Peyer's patch (tissue), 4 donors: ENCODE data around the gene TMEM86B. TPM values are rescaled to one million over a fixed set of nuclear protein-coding genes. Genes with fewer than 3 reads are reported as not detected.
A peak's percentile ranks its signal among the peaks of the same experiment; 100 is the strongest.

Experiments used
- DNase-seq, 3 donors: peaks; one replicate each; pipeline ENCODE4 v3.0.0-alpha.2; 2017 to 2019
- H3K27ac ChIP-seq, 4 donors: fragments of 200-600 bp; sonication (generic); one replicate each; pipeline ENCODE4 v1.5.1; 2016 to 2019
- H3K27me3 ChIP-seq, 2 donors: fragments of 200-600 bp; sonication (generic); one replicate each; pipeline ENCODE4 v1.5.1; 2019
- H3K36me3 ChIP-seq, 3 donors: fragments of 200-600 bp; sonication (generic); one replicate each; pipeline ENCODE4 v1.5.1; 2016 to 2019
- H3K4me1 ChIP-seq, 4 donors: fragments of 200-600 bp; sonication (generic); one replicate each; pipeline ENCODE4 v1.5.1; 2016 to 2019
- H3K4me3 ChIP-seq, 4 donors: fragments of 200-600 bp; sonication (generic); 1 replicate in 3 of 4; 2 replicates in 1 of 4; pipeline ENCODE4 v1.5.1; 2016 to 2019; ENCODE audit warnings: mild to moderate bottlenecking in 1 of 4
- H3K9me3 ChIP-seq, 4 donors: fragments of 200-600 bp; sonication (generic); one replicate each; pipeline ENCODE4 v1.5.1; 2016 to 2019; ENCODE audit warnings: mild to moderate bottlenecking in 1 of 4
- POLR2A ChIP-seq, 2 donors: fragments of 450-650 bp; IDR thresholded peaks; one replicate each; pipeline ENCODE4 v1.5.1; 2017; ENCODE audit warnings: antibody characterized with exemption in 2 of 2, mild to moderate bottlenecking in 2 of 2, moderate library complexity in 2 of 2
- total RNA-seq, 4 donors: library from RNA; depleted of rRNA; stranded (reverse); fragments of >200 nt; gene quantifications; one replicate each; pipeline ENCODE4 v1.1.0, GENCODE V29; 2016
- TF ChIP-seq, protein P1 (sequence below), 6 experiments: fragments of 450-650 bp in 4 of 6; fragments of 200-600 bp in 2 of 6; sonication (generic) in 1 of 6; IDR thresholded peaks; one replicate each; pipeline ENCODE4 v1.5.1; 2017 to 2019; ENCODE audit warnings: antibody characterized with exemption in 6 of 6, mild to moderate bottlenecking in 3 of 6, moderate library complexity in 1 of 6

Gene TMEM86B
- total RNA-seq, 4 donors from 2014 or later: 9.1 to 39.8 (median 15.1) TPM

DNA sequence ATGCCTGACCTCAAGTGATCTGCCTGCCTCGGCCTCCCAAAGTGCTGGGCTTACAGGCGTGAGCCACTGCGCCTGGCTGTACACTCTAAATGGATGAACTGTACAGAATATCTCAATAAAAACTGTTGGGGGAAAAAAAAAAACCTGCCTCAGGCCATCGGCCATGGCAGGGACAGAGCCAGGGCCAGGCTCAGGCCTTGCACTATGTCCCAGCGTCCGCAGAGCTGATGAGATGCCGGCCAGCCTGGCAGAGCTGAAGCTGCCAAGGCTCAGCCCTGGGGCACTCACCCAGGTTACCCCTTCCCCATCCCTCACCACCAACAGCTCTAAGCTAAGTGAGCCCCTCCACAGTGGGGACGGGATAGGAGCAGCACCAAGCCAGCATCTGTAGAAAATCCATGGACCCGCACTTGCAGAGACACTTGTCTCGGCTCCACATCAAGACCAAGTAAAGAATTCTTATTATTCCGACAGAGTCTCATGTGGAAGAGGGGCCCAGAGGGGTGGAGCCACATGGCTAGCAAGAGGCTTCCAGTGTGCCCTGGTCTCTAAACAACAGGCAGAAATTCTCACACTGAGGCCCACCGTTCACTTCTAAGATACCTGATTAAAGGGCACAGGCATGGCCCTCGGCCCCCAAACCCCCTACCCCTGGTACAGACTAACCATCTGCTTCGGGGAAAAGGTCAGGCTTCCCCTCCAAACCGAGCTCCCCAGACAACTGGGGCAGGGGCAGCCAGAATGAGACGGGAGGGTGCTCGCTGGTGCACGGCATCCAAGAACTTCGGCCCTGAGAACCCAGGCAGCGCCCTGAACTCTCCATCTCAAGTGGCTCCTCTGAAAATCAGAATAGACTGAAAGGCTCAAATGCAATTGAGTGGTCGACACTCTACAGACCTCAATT is 24.4 kb upstream of the TMEM86B start:
- H3K27me3 ChIP-seq: no peaks in the 10 kb centered on the region
- no peak for DNase-seq
- H3K36me3 ChIP-seq: peaks cover 0 to 15% (median 0%) of the 10 kb centered on the region in 3 donors
- H3K9me3 ChIP-seq: no peaks in the 10 kb centered on the region
- peaks cover 0 to 70% (median 52%) of the 10 kb centered on the region in 4 donors for H3K4me1 ChIP-seq
- peak overlapping the region; percentile 36 to 99 (median 82) for H3K27ac ChIP-seq
- TF ChIP-seq, protein P1, sequence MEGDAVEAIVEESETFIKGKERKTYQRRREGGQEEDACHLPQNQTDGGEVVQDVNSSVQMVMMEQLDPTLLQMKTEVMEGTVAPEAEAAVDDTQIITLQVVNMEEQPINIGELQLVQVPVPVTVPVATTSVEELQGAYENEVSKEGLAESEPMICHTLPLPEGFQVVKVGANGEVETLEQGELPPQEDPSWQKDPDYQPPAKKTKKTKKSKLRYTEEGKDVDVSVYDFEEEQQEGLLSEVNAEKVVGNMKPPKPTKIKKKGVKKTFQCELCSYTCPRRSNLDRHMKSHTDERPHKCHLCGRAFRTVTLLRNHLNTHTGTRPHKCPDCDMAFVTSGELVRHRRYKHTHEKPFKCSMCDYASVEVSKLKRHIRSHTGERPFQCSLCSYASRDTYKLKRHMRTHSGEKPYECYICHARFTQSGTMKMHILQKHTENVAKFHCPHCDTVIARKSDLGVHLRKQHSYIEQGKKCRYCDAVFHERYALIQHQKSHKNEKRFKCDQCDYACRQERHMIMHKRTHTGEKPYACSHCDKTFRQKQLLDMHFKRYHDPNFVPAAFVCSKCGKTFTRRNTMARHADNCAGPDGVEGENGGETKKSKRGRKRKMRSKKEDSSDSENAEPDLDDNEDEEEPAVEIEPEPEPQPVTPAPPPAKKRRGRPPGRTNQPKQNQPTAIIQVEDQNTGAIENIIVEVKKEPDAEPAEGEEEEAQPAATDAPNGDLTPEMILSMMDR (IDR thresholded peaks at IDR 0.05): no peak
- TF ChIP-seq POLR2A (IDR thresholded peaks at IDR 0.05): no peak
- peak overlapping the region in 2 of 4 donors; percentile 33 to 93 for H3K4me3 ChIP-seq

DNA sequence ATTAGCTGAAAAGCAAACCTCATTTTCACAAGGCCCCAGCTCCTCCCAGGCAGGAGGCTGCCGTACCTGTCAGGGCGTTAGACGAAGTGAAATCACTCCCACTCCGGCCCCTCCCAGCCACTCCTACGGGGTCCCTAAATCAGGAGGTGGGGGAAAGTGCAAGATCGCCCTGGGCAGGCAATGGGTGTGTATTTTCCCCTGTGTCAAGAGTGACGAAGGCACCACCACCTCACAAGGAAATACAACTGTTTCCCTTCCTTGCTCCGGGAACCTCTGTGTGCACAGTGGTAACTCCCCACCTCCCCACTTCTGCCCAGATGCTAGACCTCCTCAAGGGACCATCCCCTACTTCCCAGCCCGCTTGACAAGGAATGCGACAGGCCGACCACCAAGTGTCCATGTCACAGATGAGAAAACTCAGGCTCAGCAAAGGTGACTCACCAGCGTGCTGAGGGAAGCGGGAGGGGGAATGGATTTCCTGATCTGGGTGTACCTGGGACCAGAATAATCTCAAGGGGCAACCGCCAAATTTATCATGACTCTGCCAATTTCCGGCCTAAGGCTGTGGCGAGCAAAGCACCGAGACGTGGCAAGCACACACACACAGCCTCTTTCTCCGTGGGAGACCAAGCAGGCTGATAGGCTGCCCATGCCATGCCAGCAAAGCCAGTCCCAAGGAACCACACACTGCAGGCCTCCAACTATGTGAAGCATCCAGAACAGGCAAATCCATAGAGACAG is 22.9 kb upstream of the TMEM86B start:
- peaks cover 0 to 70% (median 51%) of the 10 kb centered on the region in 4 donors for H3K4me1 ChIP-seq

GRCh38 chr19:55250262-55251036 is 21.9 kb upstream of the TMEM86B start:
- DNase-seq: no peak
- Histone ChIP-seq H3K4me1 (peaks cover 0 to 59% (median 43%) of the 10 kb centered on the region in 4 donors), H3K4me3 (no peak overlapping the region), H3K36me3 (peaks cover 0 to 36% (median 0%) of the 10 kb centered on the region in 3 donors), H3K9me3 (no peaks in the 10 kb centered on the region), H3K27me3 (no peaks in the 10 kb centered on the region), H3K27ac (no peak overlapping the region)
- TF ChIP-seq, protein P1 (IDR thresholded peaks at IDR 0.05): no peak
- no peak for TF ChIP-seq POLR2A (IDR thresholded peaks at IDR 0.05)

More for the DNA sequence above, 22.9 kb upstream of the TMEM86B start:
- TF ChIP-seq, protein P1 (IDR thresholded peaks at IDR 0.05): no peak
- no peak for TF ChIP-seq POLR2A (IDR thresholded peaks at IDR 0.05)
- Histone ChIP-seq H3K36me3 (peaks cover 0 to 25% (median 0%) of the 10 kb centered on the region in 3 donors), H3K4me3 (peak overlapping the region in 1 of 4 donors; percentile 5), H3K27me3 (no peaks in the 10 kb centered on the region), H3K9me3 (no peaks in the 10 kb centered on the region), H3K27ac (peak overlapping the region in 2 of 4 donors; percentile 39 to 99)
- DNase-seq: peak in 2 of 3 donors; percentile 49 to 62

DNA sequence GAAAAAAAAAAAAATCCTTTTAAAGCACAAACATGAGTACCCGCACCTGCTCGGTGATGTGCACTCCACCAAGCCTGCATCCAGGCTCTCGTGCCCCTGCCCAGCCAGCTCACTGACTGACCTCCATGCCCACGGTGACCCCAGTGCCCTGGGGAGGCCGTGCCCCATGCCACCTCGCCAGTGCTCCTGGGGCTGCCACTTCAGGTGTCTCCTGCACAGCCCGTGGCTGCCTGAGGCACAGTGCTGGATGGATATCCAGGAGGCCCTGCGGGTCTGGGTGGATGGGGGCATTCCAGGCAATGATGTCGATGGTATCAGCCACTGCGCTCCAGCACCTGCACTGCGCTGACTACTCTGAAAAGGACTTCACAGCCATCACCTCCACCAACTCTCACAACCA is 21.3 kb upstream of the TMEM86B start:
- H3K4me1 ChIP-seq: peaks cover 0 to 53% (median 39%) of the 10 kb centered on the region in 4 donors
- TF ChIP-seq POLR2A (IDR thresholded peaks at IDR 0.05): no peak
- TF ChIP-seq, protein P1 (IDR thresholded peaks at IDR 0.05): no peak
- DNase-seq: no peak
- H3K27ac ChIP-seq: no peak overlapping the region
- H3K9me3 ChIP-seq: no peaks in the 10 kb centered on the region
- no peak overlapping the region for H3K4me3 ChIP-seq
- H3K27me3 ChIP-seq: no peaks in the 10 kb centered on the region
- peaks cover 0 to 42% (median 0%) of the 10 kb centered on the region in 3 donors for H3K36me3 ChIP-seq

- no peak for DNase-seq
- Histone ChIP-seq H3K4me1 (peaks cover 0 to 49% (median 38%) of the 10 kb centered on the region in 4 donors), H3K9me3 (no peaks in the 10 kb centered on the region), H3K36me3 (peaks cover 0 to 53% (median 0%) of the 10 kb centered on the region in 3 donors), H3K27ac (no peak overlapping the region), H3K27me3 (no peaks in the 10 kb centered on the region), H3K4me3 (no peak overlapping the region)
- no peak for TF ChIP-seq POLR2A (IDR thresholded peaks at IDR 0.05)
These were observed 20.1 kb upstream of the TMEM86B start for GRCh38 chr19:55248704-55249103.
